IMR-90 (cell line): ENCODE data around the gene KRTAP6-2.

Experiments
- BHLHE40 ChIP-seq: fragments of 150-350 bp; IDR thresholded peaks from 2 replicates; pipeline ENCODE4 v1.6.1; 2016; ENCODE audit warnings: mild to moderate bottlenecking, low read depth, low read length
- CEBPB ChIP-seq: IDR thresholded peaks from 2 replicates; pipeline ENCODE4 v1.6.1; 2012; ENCODE audit warnings: low read depth, low read length, improper control_type of control experiment
- CHD1 ChIP-seq: IDR thresholded peaks from 2 replicates; pipeline ENCODE4 v1.6.1; 2012; ENCODE audit warnings: low read depth, low read length, improper control_type of control experiment
- FOS ChIP-seq: fragments of 150-350 bp; IDR thresholded peaks from 2 replicates; pipeline ENCODE4 v1.6.1; 2016; ENCODE audit warnings: low read depth, low read length
- MXI1 ChIP-seq: IDR thresholded peaks from 2 replicates; pipeline ENCODE4 v1.6.1; 2012; ENCODE audit warnings: low read depth, mild to moderate bottlenecking, low read length, moderate library complexity, borderline replicate concordance
- POLR2A ChIP-seq: IDR thresholded peaks from 2 replicates; pipeline ENCODE4 v1.6.1; 2012; ENCODE audit warnings: mild to moderate bottlenecking, low read depth, low read length
- RAD21 ChIP-seq: IDR thresholded peaks from 2 replicates; pipeline ENCODE4 v1.6.1; 2012; ENCODE audit warnings: low read length, improper control_type of control experiment
- RCOR1 ChIP-seq: IDR thresholded peaks from 2 replicates; pipeline ENCODE4 v1.6.1; 2012; ENCODE audit warnings: mild to moderate bottlenecking, low read length, improper control_type of control experiment; ENCODE audit not compliant: insufficient replicate concordance
- SMC3 ChIP-seq: fragments of 150-350 bp; IDR thresholded peaks from 2 replicates; pipeline ENCODE4 v1.6.1; 2016; ENCODE audit warnings: low read depth, mild to moderate bottlenecking, antibody characterized with exemption, low read length, moderate library complexity
- TF ChIP-seq, protein P1 (sequence below): conservative IDR thresholded peaks from 2 replicates; pipeline ENCODE4 v1.5.1; 2012; ENCODE audit warnings: mild to moderate bottlenecking, low read depth, low read length, improper control_type of control experiment
- TF ChIP-seq, protein P2 (sequence below): fragments of 150-350 bp; IDR thresholded peaks from 2 replicates; pipeline ENCODE4 v1.6.1; 2017; ENCODE audit warnings: mild to moderate bottlenecking, antibody characterized with exemption, low read length, low read depth

DNA sequence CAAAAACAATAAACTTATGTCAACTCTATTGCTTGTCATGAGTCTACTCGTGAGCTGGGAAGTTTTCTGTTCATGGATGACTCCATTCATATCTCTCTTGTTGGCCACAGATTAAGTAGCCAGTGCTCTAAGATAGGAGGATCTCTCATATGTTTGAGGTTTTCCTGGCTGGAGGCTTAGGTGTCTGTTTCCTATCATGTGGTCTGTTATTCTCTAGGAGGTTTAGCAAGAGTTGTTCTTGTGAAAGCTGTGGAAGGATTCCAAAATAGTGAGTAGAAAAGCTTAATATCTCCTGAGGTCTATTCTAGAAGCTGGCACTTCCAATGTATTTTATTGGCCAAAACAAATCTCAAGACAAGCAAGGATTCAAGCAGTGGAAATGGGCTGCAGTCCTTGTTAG is 30.5 kb upstream of the KRTAP6-2 start:
- TF ChIP-seq POLR2A, result no peak
- TF ChIP-seq, protein P1, sequence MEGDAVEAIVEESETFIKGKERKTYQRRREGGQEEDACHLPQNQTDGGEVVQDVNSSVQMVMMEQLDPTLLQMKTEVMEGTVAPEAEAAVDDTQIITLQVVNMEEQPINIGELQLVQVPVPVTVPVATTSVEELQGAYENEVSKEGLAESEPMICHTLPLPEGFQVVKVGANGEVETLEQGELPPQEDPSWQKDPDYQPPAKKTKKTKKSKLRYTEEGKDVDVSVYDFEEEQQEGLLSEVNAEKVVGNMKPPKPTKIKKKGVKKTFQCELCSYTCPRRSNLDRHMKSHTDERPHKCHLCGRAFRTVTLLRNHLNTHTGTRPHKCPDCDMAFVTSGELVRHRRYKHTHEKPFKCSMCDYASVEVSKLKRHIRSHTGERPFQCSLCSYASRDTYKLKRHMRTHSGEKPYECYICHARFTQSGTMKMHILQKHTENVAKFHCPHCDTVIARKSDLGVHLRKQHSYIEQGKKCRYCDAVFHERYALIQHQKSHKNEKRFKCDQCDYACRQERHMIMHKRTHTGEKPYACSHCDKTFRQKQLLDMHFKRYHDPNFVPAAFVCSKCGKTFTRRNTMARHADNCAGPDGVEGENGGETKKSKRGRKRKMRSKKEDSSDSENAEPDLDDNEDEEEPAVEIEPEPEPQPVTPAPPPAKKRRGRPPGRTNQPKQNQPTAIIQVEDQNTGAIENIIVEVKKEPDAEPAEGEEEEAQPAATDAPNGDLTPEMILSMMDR, result no peak
- no peak for TF ChIP-seq FOS
- TF ChIP-seq, protein P2, sequence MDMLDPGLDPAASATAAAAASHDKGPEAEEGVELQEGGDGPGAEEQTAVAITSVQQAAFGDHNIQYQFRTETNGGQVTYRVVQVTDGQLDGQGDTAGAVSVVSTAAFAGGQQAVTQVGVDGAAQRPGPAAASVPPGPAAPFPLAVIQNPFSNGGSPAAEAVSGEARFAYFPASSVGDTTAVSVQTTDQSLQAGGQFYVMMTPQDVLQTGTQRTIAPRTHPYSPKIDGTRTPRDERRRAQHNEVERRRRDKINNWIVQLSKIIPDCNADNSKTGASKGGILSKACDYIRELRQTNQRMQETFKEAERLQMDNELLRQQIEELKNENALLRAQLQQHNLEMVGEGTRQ, result no peak
- no peak for TF ChIP-seq CHD1
- no peak for TF ChIP-seq RAD21
- TF ChIP-seq SMC3, result no peak
- no peak for TF ChIP-seq CEBPB
- TF ChIP-seq RCOR1, result no peak
- no peak for TF ChIP-seq BHLHE40
- no peak for TF ChIP-seq MXI1
